GM23338 (cell line): ENCODE measurements around the gene REV3L. TPM values are rescaled to one million over a fixed set of nuclear protein-coding genes. Genes with fewer than 3 reads are reported as not detected.

Source experiments
- ATAC-seq: fragments of 200-7000 bp; cut with Tn5 transposase; 3 replicates; pipeline ENCODE4 v1.9.1; 2020
- DNase-seq: peaks from one replicate; pipeline ENCODE4 v3.0.0-alpha.2; 2015; ENCODE audit warnings: low spot score
- H2AFZ ChIP-seq: fragments of 200-600 bp; sonication (generic); 2 replicates; pipeline ENCODE4 v1.8.0; 2016; ENCODE audit warnings: antibody characterized with exemption, mild to moderate bottlenecking, moderate library complexity
- H3F3A ChIP-seq: fragments of 200-600 bp; sonication (generic); replicated peaks from 2 replicates; pipeline ENCODE4 v1.8.0; 2017; ENCODE audit warnings: antibody characterized with exemption, mixed run types, low read depth
- H3K27ac ChIP-seq: fragments of 200-600 bp; sonication (generic); 2 replicates; pipeline ENCODE4 v1.6.1; 2016; ENCODE audit warnings: low read depth
- H3K27me3 ChIP-seq: fragments of 200-600 bp; sonication (generic); 2 replicates; pipeline ENCODE4 v1.8.0; 2016; ENCODE audit warnings: mild to moderate bottlenecking, mixed run types, moderate library complexity; ENCODE audit not compliant: insufficient read depth
- H3K36me3 ChIP-seq: fragments of 200-600 bp; sonication (generic); 2 replicates; pipeline ENCODE4 v1.8.0; 2016; ENCODE audit warnings: mild to moderate bottlenecking; ENCODE audit not compliant: insufficient read depth
- H3K4me1 ChIP-seq: fragments of 200-600 bp; sonication (generic); 2 replicates; pipeline ENCODE4 v1.8.0; 2016; ENCODE audit warnings: mild to moderate bottlenecking, moderate library complexity; ENCODE audit not compliant: insufficient read depth
- H3K4me2 ChIP-seq: fragments of 200-600 bp; sonication (generic); 2 replicates; pipeline ENCODE4 v1.7.1; 2017; ENCODE audit warnings: mixed run types
- H3K4me3 ChIP-seq: fragments of 200-600 bp; sonication (generic); 2 replicates; pipeline ENCODE4 v1.6.1; 2016; ENCODE audit warnings: mixed run types
- H3K79me2 ChIP-seq: fragments of 200-600 bp; sonication (generic); replicated peaks from 2 replicates; pipeline ENCODE4 v1.8.0; 2017; ENCODE audit warnings: mild to moderate bottlenecking; ENCODE audit not compliant: insufficient read depth
- H3K9me2 ChIP-seq: fragments of 200-600 bp; sonication (generic); 2 replicates; pipeline ENCODE4 v1.8.0; 2017; ENCODE audit not compliant: insufficient read depth
- H4K20me1 ChIP-seq: fragments of 200-600 bp; sonication (generic); replicated peaks from 2 replicates; pipeline ENCODE4 v1.8.0; 2017; ENCODE audit warnings: mild to moderate bottlenecking; ENCODE audit not compliant: insufficient read depth
- H3K27ac Mint-ChIP-seq: 2 replicates; pipeline ENCODE4 v1.8.0; 2020; ENCODE audit warnings: inconsistent platforms, mild to moderate bottlenecking, moderate library complexity, mixed read lengths
- H3K27me3 Mint-ChIP-seq: 3 replicates; pipeline ENCODE4 v1.8.0; 2022; ENCODE audit warnings: low read depth, mild to moderate bottlenecking, moderate library complexity, mixed read lengths, inconsistent platforms; ENCODE audit not compliant: insufficient read depth, poor library complexity
- H3K36me3 Mint-ChIP-seq: 3 replicates; pipeline ENCODE4 v1.8.0; 2021; ENCODE audit warnings: low read depth, mild to moderate bottlenecking, inconsistent platforms, moderate library complexity, mixed read lengths
- H3K4me1 Mint-ChIP-seq: 3 replicates; pipeline ENCODE4 v1.8.0; 2020; ENCODE audit warnings: mild to moderate bottlenecking, inconsistent platforms, mixed read lengths
- H3K4me3 Mint-ChIP-seq: 3 replicates; pipeline ENCODE4 v1.8.0; 2021; ENCODE audit warnings: moderate library complexity, mild to moderate bottlenecking, inconsistent platforms, mixed read lengths
- H3K9me3 Mint-ChIP-seq: 3 replicates; pipeline ENCODE4 v1.8.0; 2020; ENCODE audit warnings: moderate library complexity, mild to moderate bottlenecking, inconsistent platforms, mixed read lengths
- CTCF ChIP-seq, 2 experiments: fragments of 200-600 bp in 1 of 2; sonication (generic) in 1 of 2; conservative IDR thresholded peaks; 2 replicates each; pipeline versions ENCODE4 v1.5.1 to v1.6.1; 2016 to 2017; ENCODE audit warnings: antibody characterized with exemption in 2 of 2, low read depth in 2 of 2, mild to moderate bottlenecking in 2 of 2, moderate library complexity in 1 of 2
- EZH2 ChIP-seq: fragments of 200-600 bp; sonication (generic); IDR thresholded peaks from one replicate; pipeline ENCODE4 v1.8.0; 2017; ENCODE audit warnings: antibody characterized with exemption, mild to moderate bottlenecking, low read depth; ENCODE audit not compliant: unreplicated experiment
- NANOG ChIP-seq: IDR thresholded peaks from 2 replicates; pipeline ENCODE4 v1.6.1; 2016; ENCODE audit warnings: antibody characterized with exemption, borderline replicate concordance
- ZNF114 ChIP-seq: fragments of 250-450 bp; sonication (Bioruptor Pico); IDR thresholded peaks from 2 replicates; pipeline ENCODE4 v1.5.0; 2020; ENCODE audit warnings: mild to moderate bottlenecking, moderate library complexity
- ZNF462 ChIP-seq: fragments of 250-450 bp; sonication (Bioruptor Pico); IDR thresholded peaks from 2 replicates; pipeline ENCODE4 v1.5.0; 2020; ENCODE audit warnings: mild to moderate bottlenecking, moderate library complexity
- polyA plus RNA-seq: library from polyadenylated mRNA; unstranded; fragments of >200 nt; fragmentation: Nextera tagmentation; extraction: Ambion mirVana; gene quantifications from 2 replicates; pipeline ENCODE4 v1.2.1, GENCODE V29; 2016
- total RNA-seq: library from RNA; depleted of rRNA; stranded (reverse); fragments of >200 nt; shearing (Covaris generic); gene quantifications from 2 replicates; pipeline ENCODE4 v1.2.3, GENCODE V29; 2014

REV3L gene
- total and polyA plus RNA-seq, 2 experiments from 2014 or later = 8.3 to 13.1 TPM

- TF ChIP-seq ZNF462 (CRISPR knock-in tag) (no peak), CTCF (conservative IDR thresholded peaks at IDR 0.05; ENCODE audit: low read depth in 2 of 2) (no peak), NANOG (no peak)
Measured at GRCh38 chr6:111418971-111419693, 63.9 kb downstream of the REV3L start (continued).

- no peaks in the 10 kb centered on the region for H3F3A ChIP-seq
- H3K27ac ChIP-seq = no peak overlapping the region
- Mint-ChIP-seq H3K36me3 (no peaks in the 10 kb centered on the region), H3K9me3 (no peaks in the 10 kb centered on the region), H3K4me1 (peaks cover 5% of the 10 kb centered on the region; the same call in 2 of the 3 replicates), H3K4me3 (no peak overlapping the region), H3K27me3 (no peaks in the 10 kb centered on the region), H3K27ac (no peak overlapping the region)
- H3K4me1 ChIP-seq = no peaks in the 10 kb centered on the region
- H3K9me2 ChIP-seq = no peaks in the 10 kb centered on the region
- no peak for TF ChIP-seq EZH2
- TF ChIP-seq ZNF114 (CRISPR knock-in tag) = no peak
- no peak overlapping the region for H3K4me2 ChIP-seq
- H2AFZ ChIP-seq = no peak overlapping the region
- no peaks in the 10 kb centered on the region for H3K27me3 ChIP-seq
- H3K79me2 ChIP-seq = peaks cover 12% of the 10 kb centered on the region; the same call in 1 of the 2 replicates
- H3K36me3 ChIP-seq = no peaks in the 10 kb centered on the region
- no peak overlapping the region for H3K4me3 ChIP-seq
- DNase-seq = no peak
- no peak for ATAC-seq
- no peaks in the 10 kb centered on the region for H4K20me1 ChIP-seq
Measured at GRCh38 chr6:111417946-111418345, 65.1 kb downstream of the REV3L start.
